ENCODE data around the gene DLGAP4.

The DLGAP4 gene

GRCh38 chr20:36305602-36306551 lies at the start of gene DLGAP4:
DLGAP4 (plus strand) TSS chr20:36306339; CDS start chr20:36431718, 125,379 bp downstream.
- no peak for DNase-seq (ENCODE audit: low read depth in 2 of 2)

- DNase-seq (ENCODE audit: low read depth in 2 of 2), result no peak
Observed at GRCh38 chr20:36259177-36260061, 46.7 kb upstream of the DLGAP4 start.

DNA sequence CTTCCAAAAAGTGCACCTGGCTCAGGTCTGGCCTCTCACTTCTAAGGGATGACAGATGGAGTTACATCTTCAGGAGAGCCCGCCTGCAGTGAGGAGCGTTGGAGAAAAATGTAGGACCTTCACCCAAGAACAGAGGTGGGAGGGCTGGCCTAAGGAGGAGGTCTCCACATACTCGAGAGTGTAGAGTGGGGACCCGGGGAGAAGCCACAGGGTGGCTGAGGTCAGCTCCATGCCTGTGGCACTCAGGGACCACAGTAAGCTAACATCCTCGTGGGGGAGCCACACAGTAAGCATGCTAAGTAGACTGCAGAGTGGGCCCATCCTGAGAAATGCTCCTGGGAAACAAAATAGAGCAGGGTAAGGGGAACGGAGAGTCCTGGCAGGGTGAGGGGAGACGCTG lies 45.8 kb upstream of the DLGAP4 start:
- no peak for DNase-seq (ENCODE audit: low read depth in 2 of 2)

DNA sequence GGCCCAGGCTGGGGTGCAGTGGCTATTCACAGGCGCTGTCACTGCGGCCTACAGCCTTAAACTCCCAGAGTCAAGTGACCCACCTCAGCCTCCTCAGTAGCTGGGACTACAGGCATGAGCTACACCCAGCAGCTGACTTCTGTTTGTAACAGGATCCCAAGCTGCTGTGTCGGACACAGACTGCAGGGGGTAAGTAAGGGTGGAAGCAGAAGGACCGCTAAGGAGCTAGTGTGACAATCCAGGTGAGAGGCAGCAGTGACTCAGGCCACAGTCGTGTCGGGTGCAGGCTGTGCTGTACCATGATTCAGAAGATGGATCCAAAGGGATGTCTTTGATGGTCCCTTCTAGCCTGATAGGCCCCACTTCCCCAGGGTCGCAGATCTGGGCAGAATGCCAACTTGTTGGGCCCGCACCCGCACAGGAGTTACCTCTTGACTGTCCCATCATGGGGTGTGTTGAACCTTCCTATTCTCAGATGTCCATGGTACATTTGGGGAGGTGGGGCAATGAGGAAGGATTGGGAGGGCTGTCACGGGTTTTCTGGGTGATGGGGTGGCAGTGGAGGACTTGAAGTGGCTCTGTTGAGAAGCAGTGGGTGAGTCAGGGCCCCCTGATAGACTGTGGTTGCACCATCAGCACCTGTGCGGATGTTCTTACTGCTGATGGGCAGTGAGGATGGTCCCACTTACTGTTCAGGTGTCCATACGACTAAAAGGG lies 44.6 kb upstream of the DLGAP4 start:
- DNase-seq (ENCODE audit: low read depth in 2 of 2), result no peak

DNA sequence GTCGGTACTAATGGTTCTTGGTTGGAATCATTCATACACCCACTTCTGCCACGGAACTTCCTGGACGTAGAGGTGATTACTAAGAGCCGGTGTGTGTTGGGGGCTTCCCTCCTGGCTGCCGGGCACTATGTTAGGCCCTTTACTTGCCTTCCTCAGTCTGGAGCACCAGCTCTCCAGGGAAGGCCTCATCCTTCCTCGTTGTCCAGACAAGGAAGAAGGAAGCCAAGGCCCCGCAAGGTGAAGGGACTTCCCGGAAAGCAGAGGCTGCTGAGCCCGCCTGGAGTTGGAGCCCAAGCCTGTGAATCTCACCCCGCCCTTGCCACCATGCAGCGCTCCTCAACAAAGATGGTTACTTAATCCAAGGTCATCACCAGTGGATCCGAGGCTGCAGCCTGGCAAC lies 43.7 kb upstream of the DLGAP4 start:
- DNase-seq (ENCODE audit: low read depth in 2 of 2), result no peak

GRCh38 chr20:36264426-36265246 lies 41.5 kb upstream of the DLGAP4 start:
- no peak for DNase-seq (ENCODE audit: low read depth in 2 of 2)

DNA sequence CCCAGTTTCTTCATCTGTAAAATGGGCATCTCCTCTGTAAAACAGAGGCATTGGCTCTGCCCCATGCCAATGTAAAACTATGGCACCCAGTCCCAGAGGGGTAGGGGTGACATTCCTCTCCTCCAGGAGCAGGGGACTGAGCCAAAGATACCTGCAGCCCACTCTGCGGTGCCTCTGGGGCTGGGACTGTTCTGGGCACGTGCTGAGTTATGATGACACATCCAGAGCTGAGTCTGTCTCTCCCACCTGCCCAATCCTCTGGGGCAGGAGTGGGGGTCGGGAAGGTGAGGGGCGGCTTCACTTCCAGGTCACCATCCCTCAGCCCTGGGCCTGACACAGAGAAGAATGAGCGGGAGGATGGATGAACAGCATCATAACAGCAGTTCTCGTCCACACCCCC lies 40.0 kb upstream of the DLGAP4 start:
- DNase-seq (ENCODE audit: low read depth in 2 of 2), result no peak

DNA sequence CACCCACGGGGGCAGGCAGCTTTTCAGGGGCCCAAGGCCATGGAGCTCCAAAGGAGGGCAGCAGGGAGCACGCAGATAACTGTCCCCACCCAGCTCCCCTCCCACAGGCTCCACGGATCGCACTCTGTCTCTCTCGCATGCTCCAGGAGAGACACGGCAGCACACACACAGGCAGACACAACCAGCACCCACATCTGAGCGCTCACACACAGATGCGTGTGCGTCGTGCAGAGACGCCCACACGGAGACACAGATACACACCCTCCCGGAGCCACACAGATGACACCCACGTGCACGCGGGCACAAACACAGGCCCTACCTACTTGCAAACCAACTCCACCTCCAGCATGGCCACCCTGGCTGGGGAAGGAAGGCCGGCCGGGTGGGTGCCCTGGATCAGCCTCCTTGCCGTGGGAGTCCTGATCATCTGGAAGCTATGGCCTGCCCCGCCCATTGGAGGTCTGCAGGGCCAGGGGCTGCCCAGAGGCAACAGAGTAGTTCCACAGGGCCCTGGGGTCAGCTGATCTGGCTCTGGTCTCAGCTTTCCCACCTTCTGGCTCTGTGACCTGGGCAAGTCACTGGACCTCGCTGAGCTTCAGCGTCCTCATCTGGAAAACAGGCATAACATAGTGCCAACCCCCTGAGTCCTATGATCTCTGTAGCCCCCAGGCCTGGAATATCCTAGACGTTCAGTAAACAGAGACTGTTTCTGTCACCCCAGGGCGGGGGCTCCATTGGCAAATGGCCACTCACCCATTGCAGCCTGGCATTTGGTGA lies 38.3 kb upstream of the DLGAP4 start:
- DNase-seq (ENCODE audit: low read depth in 2 of 2), result no peak

DNA sequence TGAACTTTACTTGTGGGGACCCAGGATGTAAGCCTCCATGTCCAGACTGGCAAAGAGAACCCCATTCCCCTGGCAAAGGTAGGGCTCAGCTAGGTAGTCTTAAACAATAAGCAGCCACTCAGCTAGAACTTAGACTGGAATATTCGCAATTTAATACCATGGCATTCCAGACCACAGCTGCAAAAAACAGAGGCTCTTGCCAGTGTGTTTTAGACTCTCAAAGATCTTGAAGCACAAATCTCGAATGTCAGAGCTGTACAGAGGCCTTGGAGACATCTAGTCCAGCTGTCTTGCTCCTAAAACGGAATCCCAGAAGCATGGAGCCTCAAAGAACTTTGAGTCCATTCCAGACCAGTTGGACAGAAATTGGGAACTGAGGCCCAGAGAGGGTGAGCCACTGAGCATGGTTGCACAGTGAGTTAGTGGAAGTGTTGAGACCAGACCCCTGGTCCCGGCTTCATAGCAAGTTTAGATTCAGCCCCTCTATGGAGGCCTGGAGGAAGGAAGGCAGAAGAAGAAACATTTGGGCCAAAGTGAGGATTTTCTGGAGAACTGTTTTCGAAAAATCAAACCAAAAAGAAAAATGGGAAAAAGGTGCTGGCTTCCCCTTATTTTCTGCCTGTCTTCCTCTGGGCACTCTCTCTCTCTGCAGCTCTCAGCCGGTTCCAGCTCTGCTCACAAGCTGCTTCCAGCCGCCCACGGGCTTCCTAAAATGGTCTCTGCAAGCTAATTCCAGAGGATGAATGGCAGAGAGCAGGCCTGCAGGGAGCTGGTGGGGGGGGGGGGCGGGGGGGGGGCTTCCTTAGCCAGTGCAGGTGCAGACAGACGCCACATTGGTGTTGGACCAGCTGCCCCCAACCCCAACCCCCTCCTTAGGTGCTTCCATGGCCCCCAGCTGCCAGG lies 37.4 kb upstream of the DLGAP4 start:
- DNase-seq (ENCODE audit: low read depth in 2 of 2), result no peak

DNA sequence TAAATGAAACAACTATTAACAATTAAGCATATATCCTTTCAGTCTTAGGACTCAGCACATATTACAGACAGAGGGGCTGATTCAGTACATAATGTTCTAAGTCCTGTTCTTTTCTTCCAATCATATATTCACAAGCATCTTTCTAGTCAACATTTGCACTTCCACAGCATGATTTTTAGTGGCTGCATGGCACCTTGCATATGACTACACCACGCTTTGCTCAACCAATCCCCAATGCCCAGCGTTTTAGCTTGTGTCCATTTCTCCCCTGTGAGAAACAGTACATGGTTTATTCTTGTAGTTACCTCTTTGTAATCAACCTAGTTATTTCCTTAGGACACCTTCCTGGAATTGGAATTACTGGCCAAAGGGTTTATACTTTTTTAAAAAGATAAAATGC lies 36.6 kb upstream of the DLGAP4 start:
- DNase-seq (ENCODE audit: low read depth in 2 of 2), result no peak

GRCh38 chr20:36270744-36271638 lies 35.1 kb upstream of the DLGAP4 start:
- no peak for DNase-seq (ENCODE audit: low read depth in 2 of 2)

GRCh38 chr20:36271639-36272546 lies 34.2 kb upstream of the DLGAP4 start:
- DNase-seq (ENCODE audit: low read depth in 2 of 2), result no peak

DNA sequence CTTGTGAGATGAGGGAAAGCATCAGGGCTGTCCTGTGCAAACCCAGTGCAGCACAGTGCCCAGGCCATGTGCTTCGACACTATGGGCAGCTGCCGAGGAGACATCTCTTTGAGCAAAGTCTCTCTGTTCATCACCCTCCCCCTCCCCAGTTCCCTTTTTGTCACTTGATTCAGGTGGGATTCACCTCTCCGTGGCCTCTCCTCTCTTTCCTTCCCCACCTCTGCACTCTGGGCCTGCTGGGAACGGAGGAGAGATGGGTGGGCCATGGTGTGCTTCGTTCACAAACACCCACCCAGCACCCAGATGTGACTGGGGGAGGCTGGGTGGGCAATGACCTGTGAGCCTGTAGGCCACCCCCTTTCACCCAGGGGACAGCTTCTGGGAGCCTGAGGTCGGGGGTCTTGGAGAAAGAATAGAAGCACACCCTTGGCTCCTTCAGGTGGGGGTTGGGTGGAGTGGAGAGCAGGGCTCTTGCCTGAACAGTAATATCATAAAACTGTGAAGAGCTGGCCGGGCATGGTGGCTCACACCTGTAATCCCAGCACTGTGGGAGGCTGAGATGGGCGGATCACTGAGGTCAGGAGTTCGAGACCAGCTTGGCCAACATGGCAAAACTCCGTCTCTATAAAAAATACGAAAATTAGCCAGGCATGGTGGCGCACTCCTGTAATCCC lies 33.5 kb upstream of the DLGAP4 start:
- DNase-seq (ENCODE audit: low read depth in 2 of 2), result no peak

GRCh38 chr20:36273414-36274180 lies 32.5 kb upstream of the DLGAP4 start:
- no peak for DNase-seq (ENCODE audit: low read depth in 2 of 2)

- no peak for DNase-seq (ENCODE audit: low read depth in 2 of 2)
Observed at GRCh38 chr20:36274181-36274841, 31.8 kb upstream of the DLGAP4 start.
